Duodenal mucosa (tissue), 2 donors: ENCODE data around the gene PUS1.

Source experiments
- H3K27ac ChIP-seq: one replicate; pipeline ENCODE4 v1.7.0; 2013; ENCODE audit warnings: low read depth, low read length
- H3K27me3 ChIP-seq, 2 donors: one replicate each; pipeline ENCODE4 v1.7.0; 2013; ENCODE audit warnings: low read length in 2 of 2, control low read depth in 1 of 2; ENCODE audit not compliant: insufficient read depth in 2 of 2, control insufficient read depth in 1 of 2
- H3K36me3 ChIP-seq, 2 donors: one replicate each; pipeline ENCODE4 v1.7.0; 2013; ENCODE audit warnings: low read length in 2 of 2, control low read depth in 1 of 2; ENCODE audit not compliant: insufficient read depth in 2 of 2, control insufficient read depth in 1 of 2
- H3K4me1 ChIP-seq, 2 donors: one replicate each; pipeline ENCODE4 v1.7.0; 2013; ENCODE audit warnings: low read length in 2 of 2, control low read depth in 1 of 2; ENCODE audit not compliant: insufficient read depth in 2 of 2, control insufficient read depth in 1 of 2
- H3K4me3 ChIP-seq, 2 donors: one replicate each; pipeline ENCODE4 v1.7.0; 2013; ENCODE audit warnings: low read length in 2 of 2, low read depth in 1 of 2
- H3K9ac ChIP-seq, 2 donors: one replicate each; pipeline ENCODE4 v1.7.0; 2013; ENCODE audit warnings: low read length in 2 of 2, low read depth in 1 of 2
- H3K9me3 ChIP-seq, 2 donors: one replicate each; pipeline ENCODE4 v1.7.0; 2013; ENCODE audit warnings: low read length in 2 of 2, control low read depth in 1 of 2; ENCODE audit not compliant: control insufficient read depth in 1 of 2

PUS1 gene

DNA sequence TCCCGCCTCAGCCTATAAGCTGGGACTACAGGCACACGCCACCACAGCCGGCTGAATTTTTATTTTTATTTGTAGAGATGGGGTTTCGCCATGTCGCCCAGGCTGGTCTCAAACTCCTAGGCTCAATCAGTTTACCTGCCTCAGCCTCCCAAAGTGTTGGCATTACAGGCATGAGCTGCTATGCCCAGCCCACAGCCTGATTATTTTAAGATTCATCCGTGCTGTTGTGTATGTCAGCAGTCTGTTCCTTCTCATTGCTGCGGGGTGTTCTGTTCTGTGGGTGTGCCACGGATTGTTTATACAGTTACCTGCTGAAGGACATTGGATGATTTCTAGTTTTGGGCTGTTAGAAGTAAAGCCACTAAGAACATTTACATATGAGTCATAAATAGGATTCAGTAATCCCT is 11.1 kb downstream of the PUS1 start:
- Histone ChIP-seq H3K27me3 (no peaks in the 10 kb centered on the region), H3K9ac (no peak overlapping the region), H3K36me3 (peaks cover 6 to 65% of the 10 kb centered on the region in 2 donors), H3K27ac (no peak overlapping the region), H3K4me3 (no peak overlapping the region), H3K9me3 (no peaks in the 10 kb centered on the region), H3K4me1 (no peaks in the 10 kb centered on the region)

DNA sequence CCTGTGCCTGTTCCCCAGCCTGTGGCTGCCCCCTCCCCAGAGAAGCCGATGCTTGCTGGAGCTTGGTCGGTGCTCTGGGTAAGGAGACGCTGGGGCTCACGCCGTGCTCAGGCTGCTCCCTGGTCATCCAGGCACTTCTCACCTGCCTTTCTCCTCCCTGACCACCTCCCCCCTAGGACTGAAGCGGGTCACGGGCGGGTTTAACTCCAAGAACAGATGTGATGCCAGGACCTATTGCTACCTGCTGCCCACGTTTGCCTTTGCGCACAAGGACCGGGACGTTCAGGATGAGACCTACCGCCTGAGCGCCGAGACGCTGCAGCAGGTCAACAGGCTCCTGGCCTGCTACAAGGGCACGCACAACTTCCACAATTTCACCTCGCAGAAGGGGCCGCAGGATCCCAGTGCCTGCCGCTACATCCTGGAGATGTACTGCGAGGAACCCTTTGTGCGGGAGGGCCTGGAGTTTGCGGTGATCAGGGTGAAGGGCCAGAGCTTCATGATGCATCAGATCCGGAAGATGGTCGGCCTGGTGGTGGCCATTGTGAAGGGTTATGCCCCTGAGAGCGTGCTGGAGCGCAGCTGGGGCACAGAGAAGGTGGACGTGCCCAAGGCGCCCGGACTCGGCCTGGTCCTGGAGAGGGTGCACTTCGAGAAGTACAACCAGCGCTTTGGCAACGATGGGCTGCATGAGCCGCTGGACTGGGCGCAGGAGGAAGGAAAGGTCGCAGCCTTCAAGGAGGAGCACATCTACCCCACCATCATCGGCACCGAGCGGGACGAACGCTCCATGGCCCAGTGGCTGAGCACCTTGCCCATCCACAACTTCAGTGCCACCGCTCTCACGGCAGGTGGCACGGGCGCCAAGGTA is 12.3 kb downstream of the PUS1 start:
- no peaks in the 10 kb centered on the region for H3K27me3 ChIP-seq
- H3K4me1 ChIP-seq: no peaks in the 10 kb centered on the region
- H3K9ac ChIP-seq: no peak overlapping the region
- H3K4me3 ChIP-seq: no peak overlapping the region
- no peaks in the 10 kb centered on the region for H3K9me3 ChIP-seq
- no peak overlapping the region for H3K27ac ChIP-seq
- H3K36me3 ChIP-seq: peaks cover 6 to 60% of the 10 kb centered on the region in 2 donors

DNA sequence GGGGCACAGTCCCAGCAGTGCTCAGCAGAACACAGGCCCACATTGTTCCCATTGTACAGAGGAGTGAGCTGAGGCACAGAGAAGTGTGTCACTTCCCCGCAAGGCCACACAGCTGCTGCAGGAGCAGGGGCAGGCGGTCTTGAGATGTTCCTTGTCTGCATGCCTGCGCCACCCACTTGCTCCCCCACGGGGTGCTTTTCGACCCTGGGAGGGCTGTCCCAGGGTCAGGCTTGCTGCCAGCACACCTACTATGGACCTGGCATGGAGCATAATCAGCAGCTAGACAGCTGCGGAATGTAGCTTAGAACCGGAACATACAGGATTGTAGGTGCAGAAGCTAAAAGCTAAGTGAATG is 12.9 kb downstream of the PUS1 start:
- H3K27ac ChIP-seq: no peak overlapping the region
- no peaks in the 10 kb centered on the region for H3K27me3 ChIP-seq
- H3K9ac ChIP-seq: no peak overlapping the region
- H3K9me3 ChIP-seq: no peaks in the 10 kb centered on the region
- peaks cover 6 to 55% of the 10 kb centered on the region in 2 donors for H3K36me3 ChIP-seq
- H3K4me1 ChIP-seq: no peaks in the 10 kb centered on the region
- no peak overlapping the region for H3K4me3 ChIP-seq

- H3K9ac ChIP-seq: no peak overlapping the region
- H3K4me1 ChIP-seq: no peaks in the 10 kb centered on the region
- peaks cover 6 to 52% of the 10 kb centered on the region in 2 donors for H3K36me3 ChIP-seq
- no peak overlapping the region for H3K4me3 ChIP-seq
- no peaks in the 10 kb centered on the region for H3K9me3 ChIP-seq
- no peak overlapping the region for H3K27ac ChIP-seq
- no peaks in the 10 kb centered on the region for H3K27me3 ChIP-seq
These were observed 13.6 kb downstream of the PUS1 start for GRCh38 chr12:131942671-131943070.

GRCh38 chr12:131943389-131943788 is 14.3 kb downstream of the PUS1 start:
- no peaks in the 10 kb centered on the region for H3K9me3 ChIP-seq
- H3K27me3 ChIP-seq: no peaks in the 10 kb centered on the region
- no peak overlapping the region for H3K4me3 ChIP-seq
- H3K36me3 ChIP-seq: peaks cover 6 to 51% of the 10 kb centered on the region in 2 donors
- no peak overlapping the region for H3K27ac ChIP-seq
- H3K9ac ChIP-seq: no peak overlapping the region
- no peaks in the 10 kb centered on the region for H3K4me1 ChIP-seq

- peaks cover 0 to 4% of the 10 kb centered on the region in 2 donors for H3K4me1 ChIP-seq
- no peak overlapping the region for H3K4me3 ChIP-seq
- H3K36me3 ChIP-seq: peaks cover 6 to 50% of the 10 kb centered on the region in 2 donors
These were observed 14.8 kb downstream of the PUS1 start for GRCh38 chr12:131943876-131944275.

DNA sequence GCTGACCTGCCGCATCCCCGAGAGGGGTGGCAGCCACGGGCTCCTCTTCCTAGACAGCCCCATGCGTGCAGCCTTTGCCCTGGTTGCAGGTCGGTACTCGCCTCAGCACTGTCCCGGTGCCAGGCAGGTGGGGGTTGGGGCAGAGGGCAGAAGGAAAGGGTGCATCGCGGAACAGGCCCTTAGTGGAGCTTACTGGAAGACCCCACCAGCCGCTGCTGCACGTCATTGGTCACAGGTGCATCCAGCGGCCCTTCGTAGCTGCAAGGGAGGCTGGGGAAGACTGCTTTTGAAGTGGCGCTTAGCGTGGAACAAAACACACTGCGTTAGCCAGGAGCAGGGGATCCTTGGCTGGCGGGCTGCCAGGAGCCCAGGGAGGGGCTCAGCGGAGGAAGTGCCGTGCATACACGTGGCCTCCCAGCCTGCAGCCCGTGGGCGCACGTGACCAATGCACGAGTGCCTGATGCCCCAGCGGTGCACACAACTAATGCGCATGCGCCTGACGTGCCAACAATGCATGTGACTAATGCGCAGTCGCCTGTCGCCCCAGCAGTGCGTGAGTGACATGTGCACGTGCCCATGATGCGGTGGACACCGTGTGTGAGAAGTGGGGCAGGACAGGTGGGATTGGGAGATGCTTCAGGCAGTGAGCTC is 15.7 kb downstream of the PUS1 start:
- Histone ChIP-seq H3K4me3 (no peak overlapping the region), H3K4me1 (peaks cover 0 to 4% of the 10 kb centered on the region in 2 donors), H3K9ac (no peak overlapping the region), H3K36me3 (peaks cover 6 to 42% of the 10 kb centered on the region in 2 donors), H3K27ac (no peak overlapping the region), H3K9me3 (no peaks in the 10 kb centered on the region), H3K27me3 (no peaks in the 10 kb centered on the region)

More at GRCh38 chr12:131943876-131944275, 14.8 kb downstream of the PUS1 start:
- Histone ChIP-seq H3K27ac (no peak overlapping the region), H3K27me3 (no peaks in the 10 kb centered on the region), H3K9me3 (no peaks in the 10 kb centered on the region), H3K9ac (no peak overlapping the region)

GRCh38 chr12:131946757-131947156 is 17.7 kb downstream of the PUS1 start:
- Histone ChIP-seq H3K36me3 (peaks cover 3 to 27% of the 10 kb centered on the region in 2 donors), H3K27ac (no peak overlapping the region), H3K4me1 (peaks cover 4 to 10% of the 10 kb centered on the region in 2 donors), H3K9ac (no peak overlapping the region), H3K27me3 (no peaks in the 10 kb centered on the region), H3K4me3 (no peak overlapping the region), H3K9me3 (no peaks in the 10 kb centered on the region)

DNA sequence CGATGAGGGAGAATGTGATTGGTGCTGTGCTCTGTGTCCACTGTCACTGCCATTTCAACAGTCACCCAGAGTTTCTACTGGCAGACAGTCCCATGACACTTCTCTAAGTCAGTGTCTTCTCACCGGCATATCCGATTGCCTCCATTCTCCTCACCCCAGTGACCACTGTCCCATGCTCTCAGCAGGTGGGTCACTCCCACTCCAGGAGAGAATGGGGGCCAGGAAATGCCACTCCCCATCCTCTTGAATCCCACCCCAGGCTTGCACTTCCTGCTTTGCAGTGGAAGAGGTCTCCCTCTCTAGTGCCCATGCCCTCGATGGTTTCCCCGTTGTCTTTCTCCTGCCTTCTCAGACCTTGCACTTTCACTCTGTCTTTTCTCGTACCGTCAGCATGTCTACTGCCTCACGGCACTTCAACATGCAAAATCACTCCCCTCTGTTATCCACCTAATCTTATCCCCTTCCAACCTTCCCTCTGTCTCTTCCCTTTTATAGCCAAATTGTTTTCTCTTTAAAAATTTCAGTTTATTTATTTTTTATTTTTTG is 18.5 kb downstream of the PUS1 start:
- H3K27ac ChIP-seq: no peak overlapping the region
- H3K9me3 ChIP-seq: no peaks in the 10 kb centered on the region
- H3K36me3 ChIP-seq: peaks cover 0 to 21% of the 10 kb centered on the region in 2 donors
- H3K4me1 ChIP-seq: peaks cover 4 to 10% of the 10 kb centered on the region in 2 donors
- no peaks in the 10 kb centered on the region for H3K27me3 ChIP-seq
- H3K4me3 ChIP-seq: no peak overlapping the region
- H3K9ac ChIP-seq: no peak overlapping the region

GRCh38 chr12:131948166-131948712 is 19.2 kb downstream of the PUS1 start:
- no peak overlapping the region for H3K27ac ChIP-seq
- H3K9me3 ChIP-seq: no peaks in the 10 kb centered on the region
- H3K4me1 ChIP-seq: peaks cover 4 to 10% of the 10 kb centered on the region in 2 donors
- no peaks in the 10 kb centered on the region for H3K27me3 ChIP-seq
- peaks cover 3 to 15% of the 10 kb centered on the region in 2 donors for H3K36me3 ChIP-seq
- H3K4me3 ChIP-seq: no peak overlapping the region
- no peak overlapping the region for H3K9ac ChIP-seq
